HEK293 (cell line): Measurements from ENCODE around the gene CDK5R2.
A peak's percentile ranks its signal among the peaks of the same experiment; 100 is the strongest.

Experiments
- CTCF ChIA-PET: fragments of 350-600 bp; formaldehyde crosslinking; extraction: SDS; loops from one replicate; lab custom pipeline; 2021; ENCODE audit warnings: antibody characterized with exemption; lab: Yijun Ruan, JAX
- POLR2A ChIA-PET: fragments of 300-600 bp; formaldehyde crosslinking; extraction: SDS; loops from one replicate; lab custom pipeline; 2020; ENCODE audit warnings: antibody characterized with exemption, inconsistent platforms; lab: Yijun Ruan, JAX
- H3K27ac ChIP-seq: fragments of 200-500 bp; sonication (Bioruptor generic); 2 replicates; pipeline ENCODE4 v1.5.1; 2014; ENCODE audit warnings: low read depth, low read length, control low read depth, inconsistent platforms; ENCODE audit errors: extremely low read depth
- H3K36me3 ChIP-seq, 2 experiments: fragments of 200-500 bp in 1 of 2; sonication (Bioruptor generic) in 1 of 2; 1 replicate in 1 of 2; 2 replicates in 1 of 2; pipeline ENCODE4 v1.5.1; 2014 to 2017; ENCODE audit warnings: inconsistent platforms in 2 of 2, low read length in 2 of 2; ENCODE audit not compliant: control insufficient read depth in 2 of 2, insufficient read depth in 1 of 2
- H3K4me1 ChIP-seq: fragments of 200-500 bp; sonication (Bioruptor generic); 2 replicates; pipeline ENCODE4 v1.5.1; 2014; ENCODE audit warnings: mild to moderate bottlenecking, low read length, inconsistent platforms; ENCODE audit not compliant: control insufficient read depth, insufficient read depth
- H3K4me3 ChIP-seq: 2 replicates; pipeline ENCODE4 v1.5.1; 2011; ENCODE audit warnings: low read depth, mild to moderate bottlenecking, control low read depth, low read length, moderate library complexity
- H3K9me3 ChIP-seq: fragments of 200-500 bp; sonication (Bioruptor generic); 2 replicates; pipeline ENCODE4 v1.5.1; 2014; ENCODE audit warnings: low read depth, low read length, inconsistent platforms; ENCODE audit not compliant: control insufficient read depth, insufficient read depth
- KLF16 ChIP-seq: fragments of 450-650 bp; formaldehyde crosslinking; IDR thresholded peaks from 2 replicates; pipeline ENCODE4 v1.5.1; 2017; ENCODE audit warnings: missing biosample characterization, missing genetic modification characterization
- KLF7 ChIP-seq: fragments of 450-650 bp; formaldehyde crosslinking; IDR thresholded peaks from 2 replicates; pipeline ENCODE4 v1.5.1; 2016; ENCODE audit warnings: missing biosample characterization, missing genetic modification characterization, borderline replicate concordance
- MZF1 ChIP-seq: fragments of 450-650 bp; formaldehyde crosslinking; IDR thresholded peaks from 2 replicates; pipeline ENCODE4 v1.5.1; 2017; ENCODE audit warnings: missing biosample characterization, missing genetic modification characterization, borderline replicate concordance
- PRDM1 ChIP-seq: fragments of 450-650 bp; formaldehyde crosslinking; IDR thresholded peaks from 2 replicates; pipeline ENCODE4; 2016; ENCODE audit warnings: missing biosample characterization, missing genetic modification characterization
- YY2 ChIP-seq: fragments of 450-650 bp; formaldehyde crosslinking; IDR thresholded peaks from 2 replicates; pipeline ENCODE4 v1.5.1; 2016; ENCODE audit warnings: missing biosample characterization, missing genetic modification characterization
- ZBTB1 ChIP-seq: fragments of 450-650 bp; formaldehyde crosslinking; IDR thresholded peaks from 2 replicates; pipeline ENCODE4 v1.5.1; 2016; ENCODE audit warnings: missing biosample characterization, missing genetic modification characterization
- ZBTB11 ChIP-seq: fragments of 450-650 bp; formaldehyde crosslinking; conservative IDR thresholded peaks from 2 replicates; pipeline ENCODE4 v1.5.1; 2016; ENCODE audit warnings: low read depth, missing biosample characterization, missing genetic modification characterization
- ZBTB21 ChIP-seq: fragments of 450-650 bp; formaldehyde crosslinking; IDR thresholded peaks from 2 replicates; pipeline ENCODE4 v1.5.1; 2017; ENCODE audit warnings: missing biosample characterization, missing genetic modification characterization
- ZBTB48 ChIP-seq: fragments of 450-650 bp; formaldehyde crosslinking; IDR thresholded peaks from 2 replicates; pipeline ENCODE4 v1.5.1; 2016; ENCODE audit warnings: missing biosample characterization, missing genetic modification characterization
- ZBTB49 ChIP-seq: fragments of 450-650 bp; formaldehyde crosslinking; IDR thresholded peaks from 2 replicates; pipeline ENCODE4 v1.5.1; 2016; ENCODE audit warnings: missing biosample characterization, missing genetic modification characterization, low read depth
- ZFP3 ChIP-seq: fragments of 450-650 bp; formaldehyde crosslinking; IDR thresholded peaks from 2 replicates; pipeline ENCODE4 v1.5.1; 2016; ENCODE audit warnings: low read depth, missing biosample characterization, missing genetic modification characterization
- ZNF114 ChIP-seq: fragments of 450-650 bp; formaldehyde crosslinking; IDR thresholded peaks from 2 replicates; pipeline ENCODE4 v1.5.0; 2017; ENCODE audit warnings: missing biosample characterization, missing genetic modification characterization
- ZNF155 ChIP-seq: fragments of 450-650 bp; formaldehyde crosslinking; IDR thresholded peaks from 2 replicates; pipeline ENCODE4 v1.5.1; 2016; ENCODE audit warnings: missing biosample characterization, missing genetic modification characterization
- ZNF292 ChIP-seq: fragments of 450-650 bp; formaldehyde crosslinking; IDR thresholded peaks from 2 replicates; pipeline ENCODE4 v1.5.1; 2016; ENCODE audit warnings: low read depth, missing biosample characterization, missing genetic modification characterization, borderline replicate concordance
- ZNF302 ChIP-seq: fragments of 450-650 bp; formaldehyde crosslinking; IDR thresholded peaks from 2 replicates; pipeline ENCODE4 v1.5.1; 2016; ENCODE audit warnings: missing biosample characterization, missing genetic modification characterization, low read depth
- ZNF324 ChIP-seq: fragments of 450-650 bp; formaldehyde crosslinking; IDR thresholded peaks from 2 replicates; pipeline ENCODE4 v1.5.1; 2016; ENCODE audit warnings: missing biosample characterization, missing genetic modification characterization
- ZNF366 ChIP-seq: fragments of 450-650 bp; formaldehyde crosslinking; conservative IDR thresholded peaks from 2 replicates; pipeline ENCODE4 v1.5.1; 2016; ENCODE audit warnings: missing biosample characterization, missing genetic modification characterization
- ZNF530 ChIP-seq: fragments of 450-650 bp; formaldehyde crosslinking; IDR thresholded peaks from 2 replicates; pipeline ENCODE4 v1.5.1; 2016; ENCODE audit warnings: low read depth, missing biosample characterization, missing genetic modification characterization
- ZNF585B ChIP-seq: fragments of 450-650 bp; formaldehyde crosslinking; IDR thresholded peaks from 2 replicates; pipeline ENCODE4 v1.5.1; 2016; ENCODE audit warnings: missing biosample characterization, missing genetic modification characterization
- ZNF670 ChIP-seq: fragments of 450-650 bp; formaldehyde crosslinking; IDR thresholded peaks from 2 replicates; pipeline ENCODE4 v1.5.1; 2016; ENCODE audit warnings: missing biosample characterization, missing genetic modification characterization, low read depth
- ZNF768 ChIP-seq: fragments of 450-650 bp; formaldehyde crosslinking; IDR thresholded peaks from 2 replicates; pipeline ENCODE4 v1.5.1; 2018; ENCODE audit warnings: missing biosample characterization, mild to moderate bottlenecking, missing genetic modification characterization

CDK5R2 gene

DNA sequence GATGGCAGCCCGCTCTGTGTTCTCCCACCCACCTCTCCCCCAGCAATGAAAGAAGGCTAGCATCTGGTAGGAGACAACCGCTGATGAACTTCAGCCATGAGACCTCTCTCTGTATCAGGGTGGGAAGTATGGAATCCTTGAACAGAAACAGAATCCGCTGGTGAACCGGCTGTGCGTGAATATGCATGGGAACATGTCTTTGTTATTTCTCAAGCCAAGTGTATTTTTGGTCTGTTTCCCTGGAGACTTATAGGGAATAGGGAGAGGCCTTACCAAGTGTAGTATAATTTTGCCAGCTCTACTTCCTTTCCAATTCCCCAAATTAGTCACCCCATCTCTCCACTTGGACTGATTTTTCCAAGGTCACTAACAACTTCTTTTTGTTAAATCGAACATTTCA, 48.7 kb upstream of the CDK5R2 start:
- no peaks in the 10 kb centered on the region for H3K4me1 ChIP-seq
- CTCF ChIA-PET, result interaction anchor here (1.7 to 4.1 kb wide), 4 partner anchors 12 to 84 kb away, joined by 7 to 28 read pairs (median 14); no protein-coding TSS in a partner anchor
- H3K4me3 ChIP-seq, result no peak overlapping the region
- H3K36me3 ChIP-seq, result no peaks in the 10 kb centered on the region; a peak in 1 of 3 replicates
- POLR2A ChIA-PET, result no interaction called here
- H3K9me3 ChIP-seq, result no peaks in the 10 kb centered on the region
- TF ChIP-seq ZNF670 (tag by site-specific recombination) (no peak), ZNF530 (tag by site-specific recombination) (no peak)
- H3K27ac ChIP-seq, result no peak overlapping the region

- Histone ChIP-seq H3K4me1 (no peaks in the 10 kb centered on the region), H3K36me3 (no peaks in the 10 kb centered on the region), H3K4me3 (no peak overlapping the region), H3K9me3 (no peaks in the 10 kb centered on the region), H3K27ac (no peak overlapping the region)
- TF ChIP-seq ZNF155 (tag by site-specific recombination) (no peak), PRDM1 (tag by site-specific recombination) (0 out of 2 replicates have a peak, but pooled peaks have one; percentile 16)
- ChIA-PET POLR2A (no interaction called here), CTCF (interaction anchor here (0.9 kb wide), 1 partner anchor 23 kb away, joined by 3 read pairs; no protein-coding TSS in a partner anchor)
Measured at GRCh38 chr2:218920504-218920903, 39.0 kb upstream of the CDK5R2 start.

GRCh38 chr2:218924757-218925156, 34.7 kb upstream of the CDK5R2 start:
- Histone ChIP-seq H3K9me3 (no peaks in the 10 kb centered on the region), H3K4me3 (no peak overlapping the region), H3K4me1 (no peaks in the 10 kb centered on the region)
- CTCF ChIA-PET, result interaction anchor here (0.7 kb wide), 1 partner anchor 77 kb away, joined by 3 read pairs; no protein-coding TSS in a partner anchor
- TF ChIP-seq ZBTB48 (tag by site-specific recombination) (no peak), ZNF768 (no peak), KLF16 (tag by site-specific recombination) (no peak), ZNF585B (tag by site-specific recombination) (no peak), ZNF292 (tag by site-specific recombination) (no peak), ZNF302 (tag by site-specific recombination) (no peak), ZNF324 (tag by site-specific recombination) (no peak), ZFP3 (tag by site-specific recombination) (no peak), ZNF114 (tag by site-specific recombination) (no peak), MZF1 (tag by site-specific recombination) (no peak)
- TF ChIP-seq, all 188 proteins: peak for 0
- no peak overlapping the region for H3K27ac ChIP-seq
- POLR2A ChIA-PET, result no interaction called here
- H3K36me3 ChIP-seq, result no peaks in the 10 kb centered on the region

DNA sequence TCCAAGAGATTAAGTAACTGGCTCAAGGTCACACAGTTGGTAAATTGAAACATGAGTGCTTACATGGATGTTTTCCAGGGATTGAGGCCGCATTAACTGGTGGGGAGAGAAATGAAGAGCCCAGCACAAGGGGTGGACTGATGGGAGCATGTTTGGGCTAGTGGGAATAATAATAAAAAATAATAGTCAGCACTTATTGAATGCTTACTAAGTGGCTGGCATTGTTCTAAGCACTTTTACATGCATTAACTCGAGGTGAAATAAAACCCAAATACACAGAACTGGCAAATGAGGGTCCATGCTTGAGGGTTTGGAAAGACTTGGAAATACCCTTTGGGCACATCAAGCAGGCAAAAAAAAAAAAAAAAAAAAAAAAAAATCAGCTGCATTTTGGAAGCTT, 34.0 kb upstream of the CDK5R2 start:
- no peak overlapping the region for H3K4me3 ChIP-seq
- H3K27ac ChIP-seq, result no peak overlapping the region
- H3K4me1 ChIP-seq, result no peaks in the 10 kb centered on the region
- no peaks in the 10 kb centered on the region for H3K36me3 ChIP-seq
- CTCF ChIA-PET, result no interaction called here
- H3K9me3 ChIP-seq, result no peaks in the 10 kb centered on the region
- no peak for TF ChIP-seq ZBTB21 (tag by site-specific recombination)
- POLR2A ChIA-PET, result no interaction called here

DNA sequence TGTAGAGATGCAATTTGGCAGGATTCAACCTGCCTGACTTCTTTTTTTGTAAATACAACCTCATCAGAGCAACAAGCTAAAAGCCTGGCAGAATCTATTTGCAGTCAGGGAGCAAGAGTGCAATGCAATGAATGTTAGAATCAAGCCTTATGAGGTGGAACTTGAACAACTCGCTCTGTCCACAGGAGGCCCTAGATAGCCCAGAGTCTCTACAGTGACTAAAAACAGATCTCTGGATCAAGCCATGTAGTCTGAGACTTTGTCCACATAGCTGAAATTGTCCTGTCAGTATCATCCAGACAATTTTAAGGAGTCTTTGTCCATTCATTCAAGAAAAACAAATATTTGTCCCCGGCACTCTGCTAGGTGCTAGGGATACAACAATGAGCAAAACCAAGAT, 32.0 kb upstream of the CDK5R2 start:
- ChIA-PET POLR2A (no interaction called here), CTCF (interaction anchor here (0.6 to 1.2 kb wide), 2 partner anchors 17 to 75 kb away, joined by 3 to 4 read pairs; no protein-coding TSS in a partner anchor)
- Histone ChIP-seq H3K4me1 (no peaks in the 10 kb centered on the region), H3K36me3 (no peaks in the 10 kb centered on the region), H3K9me3 (no peaks in the 10 kb centered on the region), H3K4me3 (no peak overlapping the region), H3K27ac (no peak overlapping the region)
- no peak for TF ChIP-seq ZBTB1 (tag by site-specific recombination)
- no peak for TF ChIP-seq ZBTB49 (tag by site-specific recombination)
- no peak for TF ChIP-seq ZBTB11
- TF ChIP-seq ZNF366 (tag by site-specific recombination), result no peak
- TF ChIP-seq KLF7 (tag by site-specific recombination), result no peak
- TF ChIP-seq YY2 (tag by site-specific recombination), result no peak
